PC-9 (cell line): Measurements from ENCODE around the gene CYB5RL. TPM values are rescaled to one million over a fixed set of nuclear protein-coding genes. Genes with fewer than 3 reads are reported as not detected.

Experiments
- BruUV-seq: library from RNA; stranded (reverse); fragments of 400-500 nt; replicated peaks from 2 replicates; lab custom pipeline; 2021; lab: Mats Ljungman, UMichigan
- CTCF ChIA-PET: fragments of 300-600 bp; sonication (Branson Sonifier 250); formaldehyde crosslinking; loops from one replicate; lab custom pipeline; 2022; ENCODE audit warnings: antibody characterized with exemption; lab: Charles Lee
- POLR2A ChIA-PET: fragments of 300-600 bp; sonication (Branson Sonifier 250); formaldehyde crosslinking; loops from one replicate; lab custom pipeline; 2022; ENCODE audit warnings: antibody characterized with exemption; ENCODE audit not compliant: unreplicated experiment; lab: Charles Lee
- DNase-seq, 2 experiments: peaks; one replicate each; pipeline versions ENCODE4 v3.0.0 to v3.0.0-alpha.2; 2015 to 2022; ENCODE audit warnings: mixed read lengths in 1 of 2
- H2AFZ ChIP-seq: fragments of 200-600 bp; sonication (generic); 2 replicates; pipeline ENCODE4 v1.8.1; 2017; ENCODE audit warnings: antibody characterized with exemption
- H3F3A ChIP-seq: fragments of 200-600 bp; sonication (generic); 2 replicates; pipeline ENCODE4 v1.8.1; 2017; ENCODE audit warnings: antibody characterized with exemption, mild to moderate bottlenecking, low read depth; ENCODE audit not compliant: insufficient read depth
- H3K27ac ChIP-seq: fragments of 200-600 bp; sonication (generic); 2 replicates; pipeline ENCODE4 v1.6.1; 2016; ENCODE audit warnings: mixed run types
- H3K27me3 ChIP-seq: fragments of 200-600 bp; sonication (generic); 2 replicates; pipeline ENCODE4 v1.6.1; 2016; ENCODE audit warnings: low read depth, mixed run types; ENCODE audit not compliant: insufficient read depth
- H3K36me3 ChIP-seq: fragments of 200-600 bp; sonication (generic); 2 replicates; pipeline ENCODE4 v1.6.1; 2016; ENCODE audit warnings: low read depth, mixed run types
- H3K4me1 ChIP-seq: fragments of 200-600 bp; sonication (generic); replicated peaks from 2 replicates; pipeline ENCODE4 v1.6.1; 2016; ENCODE audit warnings: mixed run types; ENCODE audit not compliant: insufficient read depth
- H3K4me2 ChIP-seq: fragments of 200-600 bp; sonication (generic); 2 replicates; pipeline ENCODE4 v1.6.1; 2017; ENCODE audit warnings: mixed run types
- H3K4me3 ChIP-seq: fragments of 200-600 bp; sonication (generic); 2 replicates; pipeline ENCODE4 v1.6.1; 2016; ENCODE audit warnings: mixed run types
- H3K79me2 ChIP-seq: fragments of 200-600 bp; sonication (generic); 2 replicates; pipeline ENCODE4 v1.6.1; 2017; ENCODE audit warnings: low read depth, mixed run types
- H3K9me2 ChIP-seq: fragments of 200-600 bp; sonication (generic); 2 replicates; pipeline ENCODE4 v1.8.1; 2017; ENCODE audit warnings: mild to moderate bottlenecking; ENCODE audit not compliant: insufficient read depth
- H3K9me3 ChIP-seq: fragments of 200-600 bp; sonication (generic); 2 replicates; pipeline ENCODE4 v1.8.1; 2016; ENCODE audit warnings: low read depth; ENCODE audit not compliant: insufficient read depth
- H4K20me1 ChIP-seq: fragments of 200-600 bp; sonication (generic); 2 replicates; pipeline ENCODE4 v1.8.1; 2017; ENCODE audit not compliant: insufficient read depth
- EZH2 ChIP-seq: fragments of 200-600 bp; sonication (generic); IDR thresholded peaks from 2 replicates; pipeline ENCODE4 v1.8.0; 2017; ENCODE audit warnings: antibody characterized with exemption, low read depth
- intact Hi-C: fragments of 100-400 bp; cut with micrococcal nuclease; formaldehyde crosslinking; loops from one replicate; pipeline ENCODE4 v1.10.0; 2022; ENCODE audit not compliant: unreplicated experiment
- total RNA-seq: library from RNA; stranded (reverse); gene quantifications from 2 replicates; pipeline ENCODE4 v1.2.3, GENCODE V29; 2021
- TF ChIP-seq, protein P1 (sequence below): fragments of 200-600 bp; sonication (generic); conservative IDR thresholded peaks from 2 replicates; pipeline ENCODE4 v1.6.1; 2017; ENCODE audit warnings: mixed run types, antibody characterized with exemption, mild to moderate bottlenecking, moderate library complexity

The CYB5RL gene
- total RNA-seq, 1 experiment from 2014 or later, result 6.7 TPM

DNA sequence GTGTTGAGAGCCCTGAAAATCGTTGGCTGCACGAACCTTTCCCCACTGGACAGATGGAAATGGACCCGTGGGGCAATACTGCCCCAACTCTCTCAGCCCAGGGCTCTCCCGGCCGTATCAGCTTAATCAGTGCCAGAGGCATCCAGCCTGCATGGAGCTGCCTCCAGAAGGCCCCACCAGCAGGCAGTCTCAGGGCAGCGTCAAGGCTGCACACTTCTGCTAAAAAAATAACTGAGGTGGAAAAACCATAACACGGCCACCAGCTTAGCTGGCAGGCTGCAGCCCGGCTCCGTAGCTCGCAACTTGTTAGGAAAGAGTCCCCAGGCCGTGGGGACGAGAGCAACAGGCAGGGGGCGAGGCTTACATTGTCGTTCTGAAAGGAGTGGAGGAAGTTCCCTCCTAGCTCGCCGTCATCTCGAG, 28.1 kb upstream of the CYB5RL start:
- Histone ChIP-seq H3K27me3 (no peaks in the 10 kb centered on the region), H3K9me3 (no peaks in the 10 kb centered on the region), H3K36me3 (no peaks in the 10 kb centered on the region), H3F3A (no peaks in the 10 kb centered on the region), H3K79me2 (no peaks in the 10 kb centered on the region), H4K20me1 (no peaks in the 10 kb centered on the region), H3K9me2 (no peaks in the 10 kb centered on the region), H3K4me3 (no peak overlapping the region), H3K4me1 (0 out of 2 replicates have a peak, but pooled peaks cover 5% of the 10 kb centered on the region), H3K4me2 (no peak overlapping the region), H2AFZ (no peak overlapping the region), H3K27ac (no peak overlapping the region)
- no TSS peak for BruUV-seq
- CTCF ChIA-PET, result no interaction called here
- no peak for DNase-seq
- POLR2A ChIA-PET, result interaction anchor here (0.7 kb wide), 1 partner anchor 175 kb away, joined by 8 read pairs; no protein-coding TSS in a partner anchor
- intact Hi-C loops, result loop anchor here (1.0 to 5.0 kb wide), 3 partner anchors 107 to 259 kb away; partner anchors contain the start of gene SSBP3
- TF ChIP-seq, protein P1, sequence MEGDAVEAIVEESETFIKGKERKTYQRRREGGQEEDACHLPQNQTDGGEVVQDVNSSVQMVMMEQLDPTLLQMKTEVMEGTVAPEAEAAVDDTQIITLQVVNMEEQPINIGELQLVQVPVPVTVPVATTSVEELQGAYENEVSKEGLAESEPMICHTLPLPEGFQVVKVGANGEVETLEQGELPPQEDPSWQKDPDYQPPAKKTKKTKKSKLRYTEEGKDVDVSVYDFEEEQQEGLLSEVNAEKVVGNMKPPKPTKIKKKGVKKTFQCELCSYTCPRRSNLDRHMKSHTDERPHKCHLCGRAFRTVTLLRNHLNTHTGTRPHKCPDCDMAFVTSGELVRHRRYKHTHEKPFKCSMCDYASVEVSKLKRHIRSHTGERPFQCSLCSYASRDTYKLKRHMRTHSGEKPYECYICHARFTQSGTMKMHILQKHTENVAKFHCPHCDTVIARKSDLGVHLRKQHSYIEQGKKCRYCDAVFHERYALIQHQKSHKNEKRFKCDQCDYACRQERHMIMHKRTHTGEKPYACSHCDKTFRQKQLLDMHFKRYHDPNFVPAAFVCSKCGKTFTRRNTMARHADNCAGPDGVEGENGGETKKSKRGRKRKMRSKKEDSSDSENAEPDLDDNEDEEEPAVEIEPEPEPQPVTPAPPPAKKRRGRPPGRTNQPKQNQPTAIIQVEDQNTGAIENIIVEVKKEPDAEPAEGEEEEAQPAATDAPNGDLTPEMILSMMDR, result no peak
- TF ChIP-seq EZH2, result no peak

DNA sequence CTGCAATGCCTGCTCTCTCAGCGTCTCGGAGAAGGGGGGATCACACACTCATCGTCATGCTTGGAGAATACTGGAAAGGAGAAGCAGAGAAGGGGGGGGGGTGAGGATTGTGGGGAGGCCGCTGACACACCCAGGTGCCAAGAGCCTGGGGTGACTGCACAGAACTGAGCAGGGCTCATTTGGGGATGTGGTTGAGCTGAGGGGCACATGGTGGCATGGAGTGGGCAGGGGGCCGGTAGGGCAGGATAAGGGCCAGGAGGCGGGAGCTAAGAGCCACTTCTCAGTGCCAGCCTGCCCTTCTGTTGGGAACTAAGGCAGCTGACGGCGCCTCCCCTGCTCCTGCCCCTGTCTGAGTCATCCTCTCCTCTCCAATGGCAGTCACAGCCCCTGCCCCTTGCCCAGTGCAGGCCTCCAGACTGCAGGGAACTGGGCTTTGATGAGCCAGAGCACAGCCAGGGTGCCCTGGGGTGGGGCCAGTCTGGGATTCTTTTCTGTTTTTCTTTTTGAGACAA, 27.3 kb upstream of the CYB5RL start:
- no peak for TF ChIP-seq EZH2
- TF ChIP-seq, protein P1, result no peak
- H3K36me3 ChIP-seq, result no peaks in the 10 kb centered on the region
- peak; percentile 48 to 84 for DNase-seq
- H3K9me2 ChIP-seq, result no peaks in the 10 kb centered on the region
- intact Hi-C loops, result loop anchor here (1.0 to 5.0 kb wide), 2 partner anchors 106 to 260 kb away; no protein-coding TSS in a partner anchor
- H3K4me3 ChIP-seq, result no peak overlapping the region
- 0 out of 2 replicates have a peak, but pooled peaks cover 5% of the 10 kb centered on the region for H3K4me1 ChIP-seq
- ChIA-PET POLR2A (interaction anchor here (0.7 kb wide), 2 partner anchors 175 to 282 kb away, joined by 4 to 8 read pairs; no protein-coding TSS in a partner anchor), CTCF (interaction anchor here (0.5 to 0.6 kb wide), 2 partner anchors 268 to 337 kb away, joined by 3 read pairs; no protein-coding TSS in a partner anchor)
- H3F3A ChIP-seq, result no peaks in the 10 kb centered on the region
- peak overlapping the region; percentile 2; the same call in 1 of the 2 replicates for H3K4me2 ChIP-seq
- H3K9me3 ChIP-seq, result no peaks in the 10 kb centered on the region
- H3K27me3 ChIP-seq, result no peaks in the 10 kb centered on the region
- H4K20me1 ChIP-seq, result no peaks in the 10 kb centered on the region
- BruUV-seq, result no TSS peak
- no peak overlapping the region for H3K27ac ChIP-seq
- H2AFZ ChIP-seq, result no peak overlapping the region
- no peaks in the 10 kb centered on the region for H3K79me2 ChIP-seq

DNA sequence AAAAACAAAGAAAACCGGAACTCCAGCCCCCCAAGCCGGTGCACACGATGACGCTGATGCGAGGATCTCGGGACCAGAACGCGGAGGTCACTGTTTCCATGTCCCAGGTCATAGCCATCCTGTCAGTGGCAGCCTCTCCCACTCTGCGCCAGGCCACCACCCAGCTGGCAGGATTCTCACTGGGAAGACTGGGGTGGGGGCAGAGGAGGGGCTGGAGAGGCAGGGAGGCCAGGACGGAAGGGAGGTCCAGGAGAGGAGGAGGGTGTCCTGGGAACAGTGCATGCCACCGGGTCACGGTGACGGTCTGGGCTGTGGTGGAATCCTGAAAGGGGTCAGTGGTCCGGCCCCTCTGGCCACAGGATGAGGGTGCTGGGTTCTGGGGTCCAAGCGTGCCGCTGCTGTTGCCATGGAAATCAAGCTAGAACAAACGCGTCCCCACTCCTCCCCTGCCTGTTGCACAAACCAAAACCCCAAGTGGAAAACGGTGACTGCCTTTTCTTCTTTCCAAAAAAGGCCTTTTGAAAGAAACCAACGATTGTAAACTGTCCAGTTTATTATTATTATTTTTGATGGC, 26.2 kb upstream of the CYB5RL start:
- Histone ChIP-seq H3K9me3 (no peaks in the 10 kb centered on the region), H3K4me1 (0 out of 2 replicates have a peak, but pooled peaks cover 5% of the 10 kb centered on the region), H3F3A (no peaks in the 10 kb centered on the region), H3K9me2 (no peaks in the 10 kb centered on the region), H3K4me3 (no peak overlapping the region), H3K79me2 (no peaks in the 10 kb centered on the region), H3K27ac (no peak overlapping the region), H3K36me3 (no peaks in the 10 kb centered on the region), H3K27me3 (no peaks in the 10 kb centered on the region), H4K20me1 (no peaks in the 10 kb centered on the region), H2AFZ (no peak overlapping the region), H3K4me2 (no peak overlapping the region)
- POLR2A ChIA-PET, result interaction anchor here (0.7 kb wide), 2 partner anchors 26 to 281 kb away, joined by 3 to 4 read pairs; partner anchors contain the start of genes CYB5RL and MRPL37
- DNase-seq, result no peak
- intact Hi-C loops, result loop anchor here (5.0 kb wide), 1 partner anchor 261 kb away; no protein-coding TSS in a partner anchor
- no TSS peak for BruUV-seq
- CTCF ChIA-PET, result interaction anchor here (0.6 kb wide), 1 partner anchor 95 kb away, joined by 7 read pairs; no protein-coding TSS in a partner anchor
- TF ChIP-seq, protein P1, result no peak
- TF ChIP-seq EZH2, result no peak
